ENCODE data around the gene KDM4B. TPM values are rescaled to one million over a fixed set of nuclear protein-coding genes. Genes with fewer than 3 reads are reported as not detected.

KDM4B gene
- total RNA-seq, 1 experiment from 2014 or later = 15.8 TPM

DNA sequence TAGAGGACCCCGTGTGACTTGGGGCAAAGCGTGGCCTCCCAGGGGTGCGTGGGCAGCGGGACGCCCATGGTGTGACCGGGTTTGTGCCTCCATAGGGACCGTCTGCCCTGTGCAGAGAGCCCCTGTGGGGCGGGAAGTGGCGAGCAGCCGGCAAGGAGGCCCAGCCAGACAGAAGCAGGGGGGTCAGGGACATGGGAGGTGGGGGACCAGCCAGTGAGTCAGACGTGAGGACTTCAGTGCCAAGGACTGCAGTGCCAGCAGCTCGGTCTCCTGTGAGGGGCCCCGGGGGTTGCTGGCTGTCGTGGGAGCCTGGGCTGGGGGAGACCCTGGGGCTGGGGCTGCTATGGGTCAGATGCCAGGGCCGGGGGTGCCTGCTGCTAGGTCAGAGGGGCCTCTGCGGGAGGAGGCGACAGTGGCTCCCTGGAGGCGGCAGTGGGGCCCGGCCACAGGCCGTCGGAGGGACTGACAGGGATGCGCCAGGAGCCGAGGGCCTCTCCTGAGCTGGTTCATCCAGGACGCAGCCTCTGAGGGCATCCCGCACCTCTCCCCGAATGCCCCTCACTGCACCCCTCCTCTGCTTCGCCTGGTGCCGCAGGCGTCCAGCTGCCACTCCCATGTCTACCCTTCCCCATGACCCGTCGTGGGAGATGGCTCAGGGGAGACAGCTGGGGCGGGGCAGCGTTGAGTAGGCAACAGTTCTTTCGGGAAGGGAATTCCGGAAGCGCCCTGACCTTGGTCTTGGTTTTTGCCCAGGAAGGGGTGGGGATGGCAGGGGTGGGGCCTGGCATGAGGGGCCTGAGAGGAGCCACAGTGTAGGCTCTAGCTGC, 80.0 kb downstream of the KDM4B start:
- DNase-seq (ENCODE audit: low read depth) = peak; percentile 43

GRCh38 chr19:5049561-5049960, 80.6 kb downstream of the KDM4B start:
- no peak for DNase-seq (ENCODE audit: low read depth)

- no peak for DNase-seq (ENCODE audit: low read depth)
These were observed 81.2 kb downstream of the KDM4B start for GRCh38 chr19:5050067-5050656.

GRCh38 chr19:5050905-5051304, 82.0 kb downstream of the KDM4B start:
- no peak for DNase-seq (ENCODE audit: low read depth)

DNA sequence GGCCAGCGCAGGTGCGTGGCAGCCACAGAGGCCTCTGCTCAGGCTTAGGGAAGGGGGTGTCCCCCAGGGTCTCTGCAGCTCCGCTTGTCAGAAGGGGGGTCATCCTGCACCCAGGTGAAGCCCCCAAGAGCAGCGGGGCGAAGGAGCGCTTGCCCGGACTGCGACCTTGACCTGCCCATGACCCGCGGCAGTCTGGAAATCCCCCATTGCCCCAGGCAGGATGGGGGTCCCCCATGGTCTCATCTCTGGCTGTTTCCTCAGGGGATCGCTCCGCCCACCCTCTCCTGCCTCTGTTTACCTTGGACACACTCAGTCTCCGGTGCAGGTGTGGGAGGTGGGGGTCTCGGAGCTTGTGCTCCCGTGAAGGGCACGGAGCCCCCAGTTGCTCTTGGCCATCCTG, 82.7 kb downstream of the KDM4B start:
- no peak for DNase-seq (ENCODE audit: low read depth)

DNA sequence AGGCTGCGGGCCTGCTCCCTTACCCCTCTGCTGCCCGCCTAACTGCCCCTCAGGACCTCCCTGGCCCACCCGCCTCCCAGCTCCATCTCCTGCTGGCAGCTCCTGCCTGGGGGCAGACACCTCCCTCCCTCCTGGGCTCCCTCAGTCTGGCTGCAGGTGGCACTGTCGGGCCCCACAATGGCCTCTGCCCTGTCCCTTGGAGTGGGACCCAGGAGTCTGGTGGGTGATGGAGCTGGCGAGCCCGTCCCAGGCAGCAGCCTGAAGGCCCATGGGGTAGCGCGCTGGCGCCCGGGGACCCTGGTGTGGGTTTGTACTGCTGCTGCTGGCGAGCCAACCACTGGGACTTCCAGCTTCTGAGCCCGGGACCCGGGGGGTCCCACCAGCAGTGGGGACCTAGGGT, 83.6 kb downstream of the KDM4B start:
- no peak for DNase-seq (ENCODE audit: low read depth)

- DNase-seq (ENCODE audit: low read depth) = no peak
These were observed 84.1 kb downstream of the KDM4B start for GRCh38 chr19:5052945-5053485.

DNA sequence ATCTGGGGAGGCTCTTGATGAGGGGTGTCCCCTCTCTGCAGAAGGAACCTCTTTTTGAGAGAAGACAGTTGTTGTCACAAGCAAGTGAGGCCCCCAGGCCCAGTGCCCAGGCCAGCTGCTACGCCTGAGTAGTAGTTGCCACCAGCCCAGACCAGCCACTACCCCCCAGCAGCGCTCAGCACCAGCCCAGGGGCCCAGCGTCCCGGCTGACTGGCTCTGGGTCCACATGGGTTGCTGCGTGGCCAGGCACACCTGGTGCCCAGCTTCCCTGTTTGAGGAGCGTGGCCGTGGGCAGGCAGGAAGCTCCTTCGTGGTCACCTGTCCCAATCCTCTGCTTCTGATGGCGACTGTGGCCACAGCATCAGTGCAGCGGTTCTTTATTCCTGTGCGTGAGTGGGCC, 84.7 kb downstream of the KDM4B start:
- no peak for DNase-seq (ENCODE audit: low read depth)

DNA sequence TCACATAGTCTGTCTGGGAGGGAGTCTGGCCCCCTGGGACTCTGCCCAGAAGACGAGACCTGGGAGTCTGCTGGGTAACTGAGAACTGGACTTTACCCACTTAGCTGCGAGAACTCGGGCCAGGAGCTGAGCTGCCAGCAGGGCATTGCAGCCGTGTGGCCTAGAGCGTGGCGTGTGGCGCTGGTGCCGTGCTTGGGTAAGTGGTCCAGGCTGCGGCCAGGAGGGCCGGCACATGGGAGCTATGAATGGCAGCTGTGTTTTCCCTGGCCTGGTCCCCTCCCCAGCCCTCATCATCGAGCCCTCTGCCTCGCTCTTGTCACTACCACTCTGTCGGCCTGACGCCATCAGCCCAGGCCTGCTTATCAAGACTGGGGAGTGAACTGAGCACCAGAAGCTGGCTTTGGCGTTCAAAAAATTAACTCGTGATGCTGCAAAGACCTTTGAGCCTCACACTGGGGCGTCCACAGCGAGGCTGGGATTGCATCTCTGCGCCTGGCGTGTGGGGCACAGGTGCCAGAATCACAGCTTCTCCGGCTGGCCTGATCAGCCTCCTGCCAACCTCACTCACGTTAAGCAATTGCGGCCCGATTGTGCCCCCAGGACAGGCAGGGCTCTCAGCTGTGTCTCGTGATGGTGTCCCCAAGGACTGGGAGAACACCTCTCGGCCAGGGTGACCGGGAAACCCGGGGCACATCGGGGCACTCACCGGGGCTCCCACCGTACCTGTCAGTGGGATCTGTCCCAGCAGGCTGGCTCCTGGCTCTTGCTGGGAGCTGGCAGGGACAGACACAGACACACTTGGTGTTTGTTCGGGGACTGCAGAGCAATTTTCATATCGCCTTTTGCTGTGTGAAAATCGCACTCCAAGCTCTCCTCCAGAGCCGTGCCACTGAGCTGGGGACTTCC, 85.9 kb downstream of the KDM4B start:
- DNase-seq (ENCODE audit: low read depth) = no peak

DNA sequence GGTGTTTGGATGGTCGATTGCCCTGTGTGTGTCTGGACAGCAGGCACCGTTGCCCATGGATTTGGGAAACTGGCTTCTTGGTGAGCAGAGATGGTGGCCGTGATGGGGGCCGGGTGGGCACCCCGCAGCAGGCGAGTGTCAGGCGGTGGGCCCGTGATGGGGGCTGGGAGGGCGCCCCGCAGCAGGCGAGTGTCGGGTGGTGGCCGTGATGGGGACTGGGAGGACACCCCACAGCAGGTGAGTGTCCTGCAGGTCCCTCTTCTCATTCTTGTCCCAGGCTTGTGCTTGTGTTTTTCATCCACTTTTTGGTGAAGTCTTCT, 86.5 kb downstream of the KDM4B start:
- DNase-seq (ENCODE audit: low read depth) = no peak

GRCh38 chr19:5057860-5058259, 88.9 kb downstream of the KDM4B start:
- no peak for DNase-seq (ENCODE audit: low read depth)

GRCh38 chr19:5058521-5059212, 89.8 kb downstream of the KDM4B start:
- no peak for DNase-seq (ENCODE audit: low read depth)

- DNase-seq (ENCODE audit: low read depth) = no peak
These were observed 90.3 kb downstream of the KDM4B start for GRCh38 chr19:5059213-5059574.

GRCh38 chr19:5059793-5060192, 90.9 kb downstream of the KDM4B start:
- no peak for DNase-seq (ENCODE audit: low read depth)

GRCh38 chr19:5062195-5062594, 93.3 kb downstream of the KDM4B start:
- no peak for DNase-seq (ENCODE audit: low read depth)

GRCh38 chr19:5062799-5063198, 93.9 kb downstream of the KDM4B start:
- no peak for DNase-seq (ENCODE audit: low read depth)

- no peak for DNase-seq (ENCODE audit: low read depth)
These were observed 95.1 kb downstream of the KDM4B start for GRCh38 chr19:5063873-5064645.

- DNase-seq (ENCODE audit: low read depth) = no peak
These were observed 96.0 kb downstream of the KDM4B start for GRCh38 chr19:5064896-5065295.

GRCh38 chr19:5065663-5066093, 96.8 kb downstream of the KDM4B start:
- DNase-seq (ENCODE audit: low read depth) = no peak

GRCh38 chr19:5066768-5067167, 97.9 kb downstream of the KDM4B start:
- DNase-seq (ENCODE audit: low read depth) = no peak

- no peak for DNase-seq (ENCODE audit: low read depth)
These were observed 98.8 kb downstream of the KDM4B start for GRCh38 chr19:5067678-5068077.

Measured in LHCN-M2 (cell line).